PC-9 (cell line): Measurements from ENCODE around the gene LSM11. TPM values are rescaled to one million over a fixed set of nuclear protein-coding genes. Genes with fewer than 3 reads are reported as not detected.

Experiments used
- BruUV-seq: library from RNA; stranded (reverse); fragments of 400-500 nt; replicated peaks from 2 replicates; lab custom pipeline; 2021; lab: Mats Ljungman, UMichigan
- CTCF ChIA-PET: fragments of 300-600 bp; sonication (Branson Sonifier 250); formaldehyde crosslinking; loops from one replicate; lab custom pipeline; 2022; ENCODE audit warnings: antibody characterized with exemption; lab: Charles Lee
- POLR2A ChIA-PET: fragments of 300-600 bp; sonication (Branson Sonifier 250); formaldehyde crosslinking; loops from one replicate; lab custom pipeline; 2022; ENCODE audit warnings: antibody characterized with exemption; ENCODE audit not compliant: unreplicated experiment; lab: Charles Lee
- DNase-seq, 2 experiments: peaks; one replicate each; pipeline versions ENCODE4 v3.0.0 to v3.0.0-alpha.2; 2015 to 2022; ENCODE audit warnings: mixed read lengths in 1 of 2
- H2AFZ ChIP-seq: fragments of 200-600 bp; sonication (generic); 2 replicates; pipeline ENCODE4 v1.8.1; 2017; ENCODE audit warnings: antibody characterized with exemption
- H3F3A ChIP-seq: fragments of 200-600 bp; sonication (generic); 2 replicates; pipeline ENCODE4 v1.8.1; 2017; ENCODE audit warnings: antibody characterized with exemption, mild to moderate bottlenecking, low read depth; ENCODE audit not compliant: insufficient read depth
- H3K27ac ChIP-seq: fragments of 200-600 bp; sonication (generic); 2 replicates; pipeline ENCODE4 v1.6.1; 2016; ENCODE audit warnings: mixed run types
- H3K27me3 ChIP-seq: fragments of 200-600 bp; sonication (generic); 2 replicates; pipeline ENCODE4 v1.6.1; 2016; ENCODE audit warnings: low read depth, mixed run types; ENCODE audit not compliant: insufficient read depth
- H3K36me3 ChIP-seq: fragments of 200-600 bp; sonication (generic); 2 replicates; pipeline ENCODE4 v1.6.1; 2016; ENCODE audit warnings: low read depth, mixed run types
- H3K4me1 ChIP-seq: fragments of 200-600 bp; sonication (generic); replicated peaks from 2 replicates; pipeline ENCODE4 v1.6.1; 2016; ENCODE audit warnings: mixed run types; ENCODE audit not compliant: insufficient read depth
- H3K4me2 ChIP-seq: fragments of 200-600 bp; sonication (generic); 2 replicates; pipeline ENCODE4 v1.6.1; 2017; ENCODE audit warnings: mixed run types
- H3K4me3 ChIP-seq: fragments of 200-600 bp; sonication (generic); 2 replicates; pipeline ENCODE4 v1.6.1; 2016; ENCODE audit warnings: mixed run types
- H3K79me2 ChIP-seq: fragments of 200-600 bp; sonication (generic); 2 replicates; pipeline ENCODE4 v1.6.1; 2017; ENCODE audit warnings: low read depth, mixed run types
- H3K9me2 ChIP-seq: fragments of 200-600 bp; sonication (generic); 2 replicates; pipeline ENCODE4 v1.8.1; 2017; ENCODE audit warnings: mild to moderate bottlenecking; ENCODE audit not compliant: insufficient read depth
- H3K9me3 ChIP-seq: fragments of 200-600 bp; sonication (generic); 2 replicates; pipeline ENCODE4 v1.8.1; 2016; ENCODE audit warnings: low read depth; ENCODE audit not compliant: insufficient read depth
- H4K20me1 ChIP-seq: fragments of 200-600 bp; sonication (generic); 2 replicates; pipeline ENCODE4 v1.8.1; 2017; ENCODE audit not compliant: insufficient read depth
- EZH2 ChIP-seq: fragments of 200-600 bp; sonication (generic); IDR thresholded peaks from 2 replicates; pipeline ENCODE4 v1.8.0; 2017; ENCODE audit warnings: antibody characterized with exemption, low read depth
- intact Hi-C: fragments of 100-400 bp; cut with micrococcal nuclease; formaldehyde crosslinking; loops from one replicate; pipeline ENCODE4 v1.10.0; 2022; ENCODE audit not compliant: unreplicated experiment
- total RNA-seq: library from RNA; stranded (reverse); gene quantifications from 2 replicates; pipeline ENCODE4 v1.2.3, GENCODE V29; 2021
- TF ChIP-seq, protein P1 (sequence below): fragments of 200-600 bp; sonication (generic); conservative IDR thresholded peaks from 2 replicates; pipeline ENCODE4 v1.6.1; 2017; ENCODE audit warnings: mixed run types, antibody characterized with exemption, mild to moderate bottlenecking, moderate library complexity

The LSM11 gene
- total RNA-seq, 1 experiment from 2014 or later, result 1.9 TPM

DNA sequence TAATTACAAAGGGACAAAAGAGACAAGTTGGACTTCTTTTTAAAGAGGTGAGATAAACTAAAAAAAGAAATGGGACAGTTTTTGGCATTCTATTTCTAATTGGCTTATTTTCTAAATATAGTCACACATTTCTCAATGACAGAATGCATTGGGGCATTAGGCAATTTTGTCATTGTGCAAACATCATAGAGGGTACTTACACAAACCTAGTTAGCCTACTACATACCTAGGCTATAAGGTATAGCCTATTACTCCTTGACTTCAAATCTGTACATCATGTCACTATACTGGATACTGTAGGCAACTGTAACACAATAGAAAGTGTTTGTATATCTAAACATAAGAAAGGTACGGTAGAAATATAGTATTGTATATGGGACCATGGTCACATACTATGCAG, 56.1 kb downstream of the LSM11 start:
- no TSS peak for BruUV-seq
- no peaks in the 10 kb centered on the region for H3K9me3 ChIP-seq
- intact Hi-C loops, result no loop called here
- ChIA-PET POLR2A (no interaction called here), CTCF (no interaction called here)
- H3K4me1 ChIP-seq, result no peaks in the 10 kb centered on the region
- no peak overlapping the region for H3K4me3 ChIP-seq
- no peak overlapping the region for H3K4me2 ChIP-seq
- no peak overlapping the region for H3K27ac ChIP-seq
- DNase-seq, result no peak
- H3K79me2 ChIP-seq, result no peaks in the 10 kb centered on the region
- H4K20me1 ChIP-seq, result peaks cover 7% of the 10 kb centered on the region
- no peak overlapping the region for H2AFZ ChIP-seq
- H3K9me2 ChIP-seq, result no peaks in the 10 kb centered on the region
- H3K36me3 ChIP-seq, result peaks cover 16% of the 10 kb centered on the region; the same call in 1 of the 2 replicates
- no peaks in the 10 kb centered on the region; the same call in 1 of the 2 replicates for H3F3A ChIP-seq
- no peak for TF ChIP-seq EZH2
- TF ChIP-seq, protein P1, sequence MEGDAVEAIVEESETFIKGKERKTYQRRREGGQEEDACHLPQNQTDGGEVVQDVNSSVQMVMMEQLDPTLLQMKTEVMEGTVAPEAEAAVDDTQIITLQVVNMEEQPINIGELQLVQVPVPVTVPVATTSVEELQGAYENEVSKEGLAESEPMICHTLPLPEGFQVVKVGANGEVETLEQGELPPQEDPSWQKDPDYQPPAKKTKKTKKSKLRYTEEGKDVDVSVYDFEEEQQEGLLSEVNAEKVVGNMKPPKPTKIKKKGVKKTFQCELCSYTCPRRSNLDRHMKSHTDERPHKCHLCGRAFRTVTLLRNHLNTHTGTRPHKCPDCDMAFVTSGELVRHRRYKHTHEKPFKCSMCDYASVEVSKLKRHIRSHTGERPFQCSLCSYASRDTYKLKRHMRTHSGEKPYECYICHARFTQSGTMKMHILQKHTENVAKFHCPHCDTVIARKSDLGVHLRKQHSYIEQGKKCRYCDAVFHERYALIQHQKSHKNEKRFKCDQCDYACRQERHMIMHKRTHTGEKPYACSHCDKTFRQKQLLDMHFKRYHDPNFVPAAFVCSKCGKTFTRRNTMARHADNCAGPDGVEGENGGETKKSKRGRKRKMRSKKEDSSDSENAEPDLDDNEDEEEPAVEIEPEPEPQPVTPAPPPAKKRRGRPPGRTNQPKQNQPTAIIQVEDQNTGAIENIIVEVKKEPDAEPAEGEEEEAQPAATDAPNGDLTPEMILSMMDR, result no peak
- H3K27me3 ChIP-seq, result no peaks in the 10 kb centered on the region

DNA sequence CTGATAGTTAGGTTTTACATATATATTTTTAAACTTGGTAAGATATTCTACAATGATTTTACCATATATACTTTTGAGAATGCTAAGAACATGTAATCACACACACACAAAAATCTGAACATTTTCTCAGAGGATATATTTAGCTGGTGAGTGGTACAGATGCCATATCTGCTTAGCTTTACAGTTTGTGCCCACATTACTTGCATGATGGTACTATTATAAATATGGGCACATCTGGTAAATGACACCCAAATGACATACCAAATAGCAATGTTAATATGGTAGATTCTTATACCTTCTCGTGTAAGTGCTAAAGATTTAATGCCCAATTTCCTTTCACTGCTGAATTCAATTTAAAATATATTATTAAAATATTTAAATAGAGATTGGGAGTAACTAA, 56.6 kb downstream of the LSM11 start:
- no peaks in the 10 kb centered on the region for H3K27me3 ChIP-seq
- no TSS peak for BruUV-seq
- TF ChIP-seq, protein P1, result no peak
- TF ChIP-seq EZH2, result no peak
- no peak overlapping the region for H3K4me3 ChIP-seq
- no peaks in the 10 kb centered on the region for H3K4me1 ChIP-seq
- H3K9me2 ChIP-seq, result no peaks in the 10 kb centered on the region
- intact Hi-C loops, result no loop called here
- no peak overlapping the region for H3K4me2 ChIP-seq
- no peak overlapping the region for H3K27ac ChIP-seq
- no peak overlapping the region for H2AFZ ChIP-seq
- ChIA-PET POLR2A (no interaction called here), CTCF (no interaction called here)
- no peaks in the 10 kb centered on the region; the same call in 1 of the 2 replicates for H3F3A ChIP-seq
- H3K79me2 ChIP-seq, result no peaks in the 10 kb centered on the region
- H3K9me3 ChIP-seq, result no peaks in the 10 kb centered on the region
- peaks cover 14% of the 10 kb centered on the region; the same call in 1 of the 2 replicates for H3K36me3 ChIP-seq
- H4K20me1 ChIP-seq, result peaks cover 7% of the 10 kb centered on the region
- no peak for DNase-seq

DNA sequence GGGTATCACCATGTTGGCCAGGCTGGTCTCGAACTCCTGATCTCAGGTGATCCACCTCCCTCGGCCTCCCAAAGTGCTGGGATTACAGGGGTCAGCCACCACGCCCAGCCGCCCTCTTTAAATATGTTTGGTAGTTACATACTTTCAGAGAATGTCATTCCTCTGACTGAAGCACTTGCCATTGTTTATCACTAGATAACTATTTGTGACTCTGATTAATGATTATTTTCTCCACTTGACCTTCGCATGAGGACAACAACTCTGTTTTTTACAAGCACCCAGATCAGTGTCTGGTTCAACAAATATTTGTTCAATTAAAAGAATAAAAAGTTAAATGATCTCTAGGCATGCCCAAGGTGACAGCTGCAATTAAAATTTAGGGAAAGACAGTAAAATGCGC, 59.2 kb downstream of the LSM11 start:
- H3K4me3 ChIP-seq, result no peak overlapping the region
- ChIA-PET POLR2A (no interaction called here), CTCF (no interaction called here)
- H2AFZ ChIP-seq, result no peak overlapping the region
- DNase-seq, result no peak
- no peaks in the 10 kb centered on the region for H3K79me2 ChIP-seq
- H3K27me3 ChIP-seq, result no peaks in the 10 kb centered on the region
- peaks cover 7% of the 10 kb centered on the region for H4K20me1 ChIP-seq
- no peak overlapping the region for H3K4me2 ChIP-seq
- H3K4me1 ChIP-seq, result no peaks in the 10 kb centered on the region
- BruUV-seq, result no TSS peak
- TF ChIP-seq, protein P1, result no peak
- TF ChIP-seq EZH2, result no peak
- no peak overlapping the region for H3K27ac ChIP-seq
- no peaks in the 10 kb centered on the region; the same call in 1 of the 2 replicates for H3F3A ChIP-seq
- H3K9me2 ChIP-seq, result no peaks in the 10 kb centered on the region
- peaks cover 26% of the 10 kb centered on the region for H3K36me3 ChIP-seq
- intact Hi-C loops, result no loop called here
- H3K9me3 ChIP-seq, result no peaks in the 10 kb centered on the region
